ENCODE results near the gene GPC5. TPM values are rescaled to one million over a fixed set of nuclear protein-coding genes. Genes with fewer than 3 reads are reported as not detected.

Gene GPC5
- total and polyA plus RNA-seq, 4 donors, result 0.51 to 22.4 (median 2.0) TPM

- H3K27ac ChIP-seq (ENCODE audit: low read depth in 1 of 2, low read length in 2 of 2), result no peak overlapping the region
- H3K4me1 ChIP-seq (ENCODE audit: control insufficient read depth in 4 of 4, insufficient read depth in 4 of 4, low read length in 3 of 4), result no peaks in the 10 kb centered on the region
- 88% methylated on average over 5 of the region's 5 CpGs for WGBS
- DNase-seq (ENCODE audit: low spot score), result no peak
- H3K36me3 ChIP-seq (ENCODE audit: control insufficient read depth in 4 of 4, insufficient read depth in 3 of 4, low read depth in 1 of 4, low read length in 3 of 4), result no peaks in the 10 kb centered on the region
- H3K9ac ChIP-seq (ENCODE audit: low read depth in 1 of 2, low read length in 2 of 2), result no peak overlapping the region
- H3K27me3 ChIP-seq (ENCODE audit: control insufficient read depth in 4 of 4, insufficient read depth in 4 of 4, low read length in 3 of 4), result no peaks in the 10 kb centered on the region
- no peaks in the 10 kb centered on the region for H3K9me3 ChIP-seq (ENCODE audit: control insufficient read depth in 4 of 4, low read length in 3 of 4)
- no peak for TF ChIP-seq ZBTB33 (IDR thresholded peaks at IDR 0.05)
- TF ChIP-seq HNF4A (conservative IDR thresholded peaks at IDR 0.05), result no peak
- TF ChIP-seq MAX (IDR thresholded peaks at IDR 0.05), result no peak
- TF ChIP-seq HNF4G (IDR thresholded peaks at IDR 0.05), result no peak
- TF ChIP-seq ATF3 (IDR thresholded peaks at IDR 0.05), result no peak
- TF ChIP-seq JUND (IDR thresholded peaks at IDR 0.05), result no peak
- H3K4me3 ChIP-seq (ENCODE audit: low read depth in 1 of 3, low read length in 3 of 3), result no peak overlapping the region
Measured at GRCh38 chr13:91482427-91482826, 84.0 kb downstream of the GPC5 start.

- H3K36me3 ChIP-seq (ENCODE audit: control insufficient read depth in 4 of 4, insufficient read depth in 3 of 4, low read depth in 1 of 4, low read length in 3 of 4), result no peaks in the 10 kb centered on the region
- WGBS, result 84% methylated on average over 2 of the region's 2 CpGs
- TF ChIP-seq TAF1 (conservative IDR thresholded peaks at IDR 0.05), result no peak
- TF ChIP-seq NR2F2 (IDR thresholded peaks at IDR 0.05), result no peak
- no peak for DNase-seq (ENCODE audit: low spot score)
- no peak overlapping the region for H3K9ac ChIP-seq (ENCODE audit: low read depth in 1 of 2, low read length in 2 of 2)
- no peak overlapping the region for H3K4me3 ChIP-seq (ENCODE audit: low read depth in 1 of 3, low read length in 3 of 3)
- H3K9me3 ChIP-seq (ENCODE audit: control insufficient read depth in 4 of 4, low read length in 3 of 4), result no peaks in the 10 kb centered on the region
- H3K27ac ChIP-seq (ENCODE audit: low read depth in 1 of 2, low read length in 2 of 2), result no peak overlapping the region
- H3K4me1 ChIP-seq (ENCODE audit: control insufficient read depth in 4 of 4, insufficient read depth in 4 of 4, low read length in 3 of 4), result no peaks in the 10 kb centered on the region
- no peaks in the 10 kb centered on the region for H3K27me3 ChIP-seq (ENCODE audit: control insufficient read depth in 4 of 4, insufficient read depth in 4 of 4, low read length in 3 of 4)
Measured at GRCh38 chr13:91491980-91492379, 93.6 kb downstream of the GPC5 start.

- WGBS, result 92% methylated on average over 5 of the region's 5 CpGs
- Histone ChIP-seq H3K36me3 (ENCODE audit: control insufficient read depth in 4 of 4, insufficient read depth in 3 of 4, low read depth in 1 of 4, low read length in 3 of 4) (no peaks in the 10 kb centered on the region), H3K27ac (ENCODE audit: low read depth in 1 of 2, low read length in 2 of 2) (no peak overlapping the region), H3K9me3 (ENCODE audit: control insufficient read depth in 4 of 4, low read length in 3 of 4) (no peaks in the 10 kb centered on the region), H3K4me1 (ENCODE audit: control insufficient read depth in 4 of 4, insufficient read depth in 4 of 4, low read length in 3 of 4) (no peaks in the 10 kb centered on the region), H3K4me3 (ENCODE audit: low read depth in 1 of 3, low read length in 3 of 3) (no peak overlapping the region), H3K9ac (ENCODE audit: low read depth in 1 of 2, low read length in 2 of 2) (no peak overlapping the region), H3K27me3 (ENCODE audit: control insufficient read depth in 4 of 4, insufficient read depth in 4 of 4, low read length in 3 of 4) (no peaks in the 10 kb centered on the region)
- TF ChIP-seq EGR1 (IDR thresholded peaks at IDR 0.05; ENCODE audit: low read depth in 2 of 2) (no peak), JUND (IDR thresholded peaks at IDR 0.05) (no peak), SP1 (IDR thresholded peaks at IDR 0.05) (no peak), HNF4A (conservative IDR thresholded peaks at IDR 0.05) (no peak), CTCF (IDR thresholded peaks at IDR 0.05; ENCODE audit: low read depth, low read length, missing input control) (no peak), YY1 (IDR thresholded peaks at IDR 0.05) (no peak), ZBTB33 (IDR thresholded peaks at IDR 0.05) (no peak), TAF1 (conservative IDR thresholded peaks at IDR 0.05) (no peak), RXRA (IDR thresholded peaks at IDR 0.05) (no peak), FOXA1 (IDR thresholded peaks at IDR 0.05) (no peak), ATF3 (IDR thresholded peaks at IDR 0.05) (no peak), REST (IDR thresholded peaks at IDR 0.05) (no peak), HNF4G (IDR thresholded peaks at IDR 0.05) (no peak)
- DNase-seq (ENCODE audit: low spot score), result no peak
Measured at GRCh38 chr13:91493442-91493841, 95.0 kb downstream of the GPC5 start.
